ENCODE data around the gene CIT.

GRCh38 chr12:119672194-119672593, 204.9 kb downstream of the CIT start:
- TF ChIP-seq GATA2 (IDR thresholded peaks at IDR 0.05; ENCODE audit: low read depth, low read length) (no peak), GATA3 (IDR thresholded peaks at IDR 0.05; ENCODE audit: low read depth, low read length) (no peak)

Data from SH-SY5Y (cell line).